NB4 (cell line): ENCODE data around the gene HHATL.

Experiments used
- CTCF ChIP-seq: IDR thresholded peaks from one replicate; pipeline ENCODE4 v1.5.1; 2012; ENCODE audit warnings: low read depth, low read length
- POLR2A ChIP-seq: IDR thresholded peaks from 2 replicates; pipeline ENCODE4 v1.6.1; 2011; ENCODE audit warnings: mild to moderate bottlenecking; ENCODE audit not compliant: insufficient read length; ENCODE audit errors: extremely low read depth

GRCh38 chr3:42668413-42668760 is 34.2 kb downstream of the HHATL start:
- TF ChIP-seq CTCF (no peak), POLR2A (no peak)
